ENCODE results near the gene PSAPL1.

Gene PSAPL1

GRCh38 chr4:7434766-7435150, at the start of gene PSAPL1:
Gene PSAPL1 (minus strand): TSS chr4:7434930. CDS start chr4:7434879, 51 bp downstream.
- peak; percentile 42 for DNase-seq

DNA sequence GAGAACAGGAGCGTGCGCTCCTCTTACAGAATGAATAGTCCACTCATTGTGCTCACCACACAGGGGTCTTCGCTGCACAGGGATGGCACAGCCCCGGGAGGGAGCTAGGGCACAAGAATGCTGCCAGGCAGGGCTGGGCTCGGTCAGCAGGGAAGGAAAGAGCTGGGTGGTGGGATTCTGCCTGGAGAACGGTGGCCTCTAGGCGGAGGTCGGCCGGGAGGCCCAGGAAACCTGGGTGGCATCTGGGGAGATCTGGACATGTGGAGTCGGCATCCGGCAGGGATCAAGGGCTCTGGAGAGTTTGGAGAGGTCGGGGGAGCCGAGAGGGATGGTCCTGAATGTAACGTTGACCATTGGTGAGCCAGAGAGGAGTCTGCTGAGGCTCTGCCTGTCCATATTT, 46.5 kb upstream of the PSAPL1 start:
- DNase-seq = no peak

- no peak for DNase-seq
Observed at GRCh38 chr4:7480423-7480822, 45.7 kb upstream of the PSAPL1 start.

DNA sequence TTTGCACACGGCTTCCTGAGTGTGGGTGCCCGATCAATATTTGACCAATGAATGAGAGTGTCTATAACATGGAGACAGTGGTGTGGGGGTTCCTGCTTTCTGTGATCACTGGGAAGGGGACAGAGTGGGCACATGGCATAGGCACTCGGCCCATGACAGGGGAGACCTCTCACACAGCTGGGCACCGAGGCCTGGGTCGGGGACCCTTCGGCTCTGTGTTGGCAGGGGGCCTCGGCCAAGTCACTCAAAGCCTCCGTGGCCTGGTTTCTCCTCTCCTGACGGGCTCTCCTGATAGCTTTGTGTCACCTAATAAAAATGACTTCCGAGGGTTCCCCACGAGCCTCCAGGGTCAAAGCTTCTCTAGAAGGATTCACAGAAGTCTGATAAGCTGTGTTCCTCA, 43.9 kb upstream of the PSAPL1 start:
- no peak for DNase-seq

DNA sequence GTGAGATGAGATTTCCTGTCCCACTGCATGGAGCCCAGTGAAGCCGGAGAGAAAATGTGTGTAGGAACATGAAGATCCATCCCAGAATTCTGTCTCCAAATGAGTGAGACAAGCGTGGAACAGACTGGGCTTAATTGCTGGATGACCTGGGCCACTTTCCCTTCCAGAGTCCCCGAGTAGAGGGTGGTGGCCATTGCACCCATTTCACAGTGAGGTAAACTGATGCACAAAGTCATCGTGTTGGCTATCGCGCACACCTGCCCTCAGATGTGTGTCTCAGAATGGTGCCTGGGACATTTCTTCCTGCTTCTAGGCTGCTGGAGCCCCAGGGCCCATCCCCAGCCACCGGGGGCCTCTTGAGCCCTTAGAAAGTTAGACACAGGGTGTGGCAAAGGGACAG, 43.0 kb upstream of the PSAPL1 start:
- no peak for DNase-seq

DNA sequence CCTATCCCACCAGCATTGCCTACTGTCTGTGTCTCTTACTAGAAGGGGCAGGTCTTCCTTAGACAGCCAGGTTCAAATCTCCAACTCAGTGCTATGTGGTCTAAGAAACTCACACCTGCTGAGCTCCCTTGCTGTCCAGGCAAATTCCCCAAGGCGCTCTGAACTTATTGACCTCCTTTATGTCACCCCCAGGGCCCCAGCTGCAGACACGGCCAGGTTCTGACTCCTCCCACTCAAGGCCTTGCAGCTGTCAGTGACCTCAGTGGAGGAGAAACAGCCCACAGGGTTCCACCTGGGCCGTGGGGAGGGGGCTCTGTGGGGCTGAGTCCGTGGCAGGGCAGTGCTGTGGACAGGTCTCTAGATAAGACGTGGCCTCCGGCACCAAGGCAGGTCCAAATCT, 42.1 kb upstream of the PSAPL1 start:
- DNase-seq = no peak

- no peak for DNase-seq
Observed at GRCh38 chr4:7475207-7475606, 40.5 kb upstream of the PSAPL1 start.

- DNase-seq = no peak
Observed at GRCh38 chr4:7474320-7474719, 39.6 kb upstream of the PSAPL1 start.

DNA sequence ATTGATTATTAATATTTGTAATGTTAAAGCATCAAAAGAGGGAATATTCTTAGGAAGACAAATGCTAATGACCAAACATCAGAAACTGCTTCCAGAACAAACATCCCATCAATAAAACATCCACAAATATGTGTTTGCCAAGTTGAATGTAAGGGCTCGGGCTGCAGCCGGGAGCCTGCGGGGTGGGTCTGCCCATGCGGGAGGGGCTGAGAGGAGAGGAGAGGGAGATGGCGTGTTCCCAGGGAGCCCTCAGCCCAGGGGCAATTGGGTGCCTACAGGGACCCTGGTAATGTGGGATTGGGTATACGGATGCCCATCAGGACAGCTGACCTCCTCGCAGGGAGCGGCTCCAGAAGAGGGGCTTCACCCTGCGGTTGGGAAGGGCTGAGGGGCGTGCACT, 38.4 kb upstream of the PSAPL1 start:
- DNase-seq = no peak

DNA sequence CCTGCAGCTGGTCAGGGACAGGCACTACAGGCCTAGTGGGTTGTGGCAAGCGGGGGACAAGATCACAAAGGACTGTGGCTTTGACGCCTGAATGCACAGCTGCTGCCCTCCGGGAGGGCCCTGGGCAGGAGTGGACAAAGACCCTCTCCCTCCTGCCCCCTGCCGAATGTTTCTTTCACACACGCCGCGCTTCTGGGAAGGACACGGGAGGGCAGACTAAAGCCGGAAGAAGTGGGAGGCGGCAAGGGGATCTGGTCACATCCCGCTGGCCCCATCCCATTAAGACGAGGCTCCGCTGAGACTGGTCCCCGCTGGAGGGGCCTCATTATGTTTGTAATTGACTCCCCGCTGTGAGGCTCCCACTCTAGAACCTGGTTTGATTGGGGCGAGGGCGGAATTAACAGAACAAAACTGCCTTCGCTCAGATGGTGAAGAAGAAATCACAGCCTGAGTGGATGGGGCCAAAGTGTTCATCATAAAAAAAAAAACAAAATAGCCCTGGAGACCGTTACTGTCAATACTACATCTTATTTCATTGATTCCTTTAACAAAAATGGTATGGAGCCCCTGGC, 37.8 kb upstream of the PSAPL1 start:
- no peak for DNase-seq

- no peak for DNase-seq
Observed at GRCh38 chr4:7470522-7471128, 35.9 kb upstream of the PSAPL1 start.

DNA sequence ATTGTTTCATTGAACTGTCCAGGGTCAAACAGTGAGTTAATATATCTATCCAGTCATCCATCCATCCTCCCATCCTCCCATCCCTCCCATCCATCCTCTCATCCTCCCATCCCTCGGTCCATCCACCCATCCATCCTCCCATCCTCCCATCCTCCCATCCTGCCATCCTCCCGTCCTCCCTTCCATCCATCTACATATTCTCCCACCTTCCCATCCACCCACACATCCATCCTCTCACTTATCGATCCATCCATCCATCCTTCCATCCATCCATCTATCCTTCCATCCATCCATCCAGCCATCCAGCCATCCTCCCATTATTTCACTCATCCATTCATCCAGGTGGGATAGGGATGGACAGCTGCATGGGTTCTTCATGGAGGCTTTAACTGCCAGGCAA, 35.4 kb upstream of the PSAPL1 start:
- DNase-seq = no peak

- no peak for DNase-seq
Observed at GRCh38 chr4:7469023-7469422, 34.3 kb upstream of the PSAPL1 start.

DNA sequence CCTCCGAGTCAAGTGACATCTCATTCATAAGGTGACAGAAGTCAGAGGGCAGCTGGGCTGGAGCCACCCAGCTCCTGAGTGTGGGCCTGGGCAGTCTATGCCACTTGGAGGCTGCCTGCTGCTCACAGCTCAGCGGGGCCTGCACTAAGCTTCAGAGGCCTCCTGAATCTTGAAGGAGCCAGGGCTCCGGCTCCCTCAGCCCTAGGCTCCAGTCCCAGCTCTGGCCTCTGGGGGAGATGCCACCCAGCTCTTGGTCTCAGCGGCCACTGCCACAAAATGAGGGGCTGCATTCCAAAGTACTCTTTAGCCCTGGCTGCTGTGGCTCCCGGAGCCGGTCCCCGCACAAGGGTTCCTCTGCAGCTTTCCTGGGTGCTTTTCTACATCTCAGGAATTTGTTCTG, 32.7 kb upstream of the PSAPL1 start:
- no peak for DNase-seq

- no peak for DNase-seq
Observed at GRCh38 chr4:7466904-7467303, 32.2 kb upstream of the PSAPL1 start.

DNA sequence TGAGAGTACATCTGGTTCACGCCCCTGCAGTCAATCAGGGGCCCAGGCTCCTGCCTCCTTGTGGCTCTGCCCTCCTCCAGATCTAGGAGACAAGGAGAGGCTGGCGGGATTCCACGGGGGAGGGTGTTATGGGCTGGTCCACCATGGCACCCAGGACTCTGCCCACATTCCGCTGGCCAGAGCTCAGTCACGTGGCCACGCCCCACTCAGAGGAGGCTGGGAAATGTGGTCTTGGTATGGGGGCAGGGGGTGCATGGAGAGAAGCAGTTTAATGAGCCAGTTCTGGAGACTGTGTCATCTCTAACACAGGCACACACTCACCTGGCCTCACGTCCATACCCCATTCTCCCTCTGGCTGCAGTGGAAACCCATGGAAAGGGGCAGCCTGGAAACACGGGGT, 31.5 kb upstream of the PSAPL1 start:
- DNase-seq = no peak

- no peak for DNase-seq
Observed at GRCh38 chr4:7465017-7465416, 30.3 kb upstream of the PSAPL1 start.

DNA sequence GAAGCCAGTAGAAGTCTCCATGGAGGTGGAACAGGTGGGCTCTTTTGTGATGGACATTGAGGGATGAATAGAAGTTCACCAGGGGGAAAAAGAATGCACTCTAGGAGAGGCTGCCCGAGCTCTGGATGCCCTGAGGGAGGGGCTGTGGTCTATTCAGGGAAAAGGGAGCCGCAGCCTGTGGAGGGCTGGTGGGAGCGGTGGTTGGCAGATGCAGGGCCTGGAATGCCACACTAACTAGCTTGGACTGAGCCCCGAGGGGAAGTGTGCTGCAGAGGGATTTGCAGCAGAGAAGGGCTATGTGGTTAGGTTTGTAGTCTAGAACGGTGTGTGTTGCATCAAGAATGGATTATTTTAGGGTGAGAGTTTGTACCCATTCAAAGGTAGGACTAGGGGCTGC, 29.5 kb upstream of the PSAPL1 start:
- no peak for DNase-seq

DNA sequence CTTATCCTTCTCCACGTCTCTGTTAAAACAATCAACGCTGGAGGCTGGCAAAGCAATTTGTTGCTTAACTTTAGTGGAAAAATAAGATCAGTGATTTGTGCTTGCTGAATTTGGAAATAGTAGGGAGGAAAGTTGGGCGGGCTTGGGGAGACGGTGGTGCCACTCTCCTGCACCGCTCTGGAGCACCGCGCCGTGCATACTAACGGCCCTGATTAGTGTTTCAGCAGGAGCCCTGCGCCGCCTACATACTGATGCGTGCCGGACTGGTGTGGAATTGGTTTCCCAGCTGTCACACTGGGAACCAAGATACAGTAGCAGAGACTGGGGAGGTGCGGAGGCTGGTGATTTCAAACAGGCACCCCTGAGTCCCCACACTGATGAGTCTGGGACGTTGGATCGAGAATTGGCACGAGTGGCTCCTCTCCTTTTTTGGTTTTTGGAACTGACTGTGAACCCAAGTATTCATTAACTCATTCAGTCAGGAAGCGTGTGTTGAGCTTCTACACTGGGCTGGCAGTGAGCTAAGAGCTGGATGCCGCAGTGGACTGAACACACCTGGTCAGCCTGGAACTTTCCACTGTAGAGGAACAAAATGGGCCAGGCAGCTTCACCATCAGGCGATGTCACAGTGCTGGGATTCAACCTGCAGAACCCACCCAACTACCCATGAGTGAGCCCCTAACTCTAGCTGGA, 29.0 kb upstream of the PSAPL1 start:
- DNase-seq = no peak

GRCh38 chr4:7462509-7462971, 27.8 kb upstream of the PSAPL1 start:
- DNase-seq = peak; percentile 23

DNA sequence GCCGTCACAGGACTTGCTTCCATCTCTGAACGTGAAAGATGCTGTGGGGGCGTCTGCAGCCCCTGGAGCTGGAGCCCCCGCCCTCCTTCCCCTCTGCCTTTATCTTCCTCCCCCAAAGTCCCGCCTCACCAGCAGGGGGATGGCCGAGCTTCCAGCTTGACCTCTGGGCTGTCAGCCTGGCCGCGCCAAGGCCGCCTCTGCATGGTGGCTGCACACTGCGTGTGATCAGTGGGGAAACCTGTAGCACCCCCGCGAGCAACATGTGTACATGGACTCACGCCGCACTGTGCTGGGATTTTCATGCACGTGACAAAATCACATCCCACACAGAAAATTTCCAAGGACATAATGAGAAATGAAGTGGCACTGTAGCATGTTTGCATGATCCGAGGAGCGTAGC, 26.5 kb upstream of the PSAPL1 start:
- no peak for DNase-seq

GRCh38 chr4:7460566-7460965, 25.8 kb upstream of the PSAPL1 start:
- DNase-seq = no peak

- DNase-seq = no peak
Observed at GRCh38 chr4:7459471-7459870, 24.7 kb upstream of the PSAPL1 start.

GRCh38 chr4:7458477-7458876, 23.7 kb upstream of the PSAPL1 start:
- no peak for DNase-seq

DNA sequence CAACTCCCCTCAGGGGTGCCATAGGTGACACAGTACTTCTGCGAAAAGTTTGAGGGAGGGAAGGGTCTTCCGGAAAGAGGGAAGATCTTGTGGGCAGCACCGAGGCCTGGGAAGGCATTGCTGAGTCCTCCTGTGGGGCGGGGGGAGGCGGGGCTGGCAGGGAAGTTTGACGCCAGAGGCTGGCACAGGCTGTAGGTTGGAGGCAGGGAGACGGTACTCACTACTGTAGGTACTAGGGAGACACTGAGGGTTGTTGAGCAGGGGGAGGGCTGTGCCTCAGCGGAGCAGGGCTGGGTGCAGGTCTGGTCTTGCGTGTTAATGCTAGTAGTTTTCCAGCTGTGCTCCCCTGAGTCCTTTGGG, 23.3 kb upstream of the PSAPL1 start:
- no peak for DNase-seq
